Measurements from ENCODE around the gene BICDL2. TPM values are rescaled to one million over a fixed set of nuclear protein-coding genes. Genes with fewer than 3 reads are reported as not detected.
A peak's percentile ranks its signal among the peaks of the same experiment; 100 is the strongest.

BICDL2 gene
- total RNA-seq, 1 donor from 2014 or later = not detected

DNA sequence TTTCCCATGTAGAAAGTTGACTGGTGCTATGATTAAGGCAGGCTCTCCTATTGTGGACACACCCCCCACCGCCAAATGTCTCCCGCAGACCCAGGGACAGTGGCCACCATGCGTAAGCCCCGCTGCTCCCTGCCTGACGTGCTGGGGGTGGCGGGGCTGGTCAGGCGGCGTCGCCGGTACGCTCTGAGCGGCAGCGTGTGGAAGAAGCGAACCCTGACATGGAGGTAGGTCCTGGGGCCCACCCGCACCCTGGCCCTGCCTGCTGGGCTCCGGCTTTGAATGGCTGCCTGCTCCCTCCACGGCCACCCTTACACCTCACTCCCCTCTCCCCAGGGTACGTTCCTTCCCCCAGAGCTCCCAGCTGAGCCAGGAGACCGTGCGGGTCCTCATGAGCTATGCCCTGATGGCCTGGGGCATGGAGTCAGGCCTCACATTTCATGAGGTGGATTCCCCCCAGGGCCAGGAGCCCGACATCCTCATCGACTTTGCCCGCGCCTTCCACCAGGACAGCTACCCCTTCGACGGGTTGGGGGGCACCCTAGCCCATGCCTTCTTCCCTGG, 13.3 kb upstream of the BICDL2 start:
- DNase-seq (ENCODE audit: low read depth in 2 of 2) = no peak

- DNase-seq (ENCODE audit: low read depth in 2 of 2) = no peak
These were observed 10.6 kb upstream of the BICDL2 start for GRCh38 chr16:3047387-3047720.

- DNase-seq (ENCODE audit: low read depth in 2 of 2) = no peak
These were observed 10.1 kb upstream of the BICDL2 start for GRCh38 chr16:3046641-3047386.

DNA sequence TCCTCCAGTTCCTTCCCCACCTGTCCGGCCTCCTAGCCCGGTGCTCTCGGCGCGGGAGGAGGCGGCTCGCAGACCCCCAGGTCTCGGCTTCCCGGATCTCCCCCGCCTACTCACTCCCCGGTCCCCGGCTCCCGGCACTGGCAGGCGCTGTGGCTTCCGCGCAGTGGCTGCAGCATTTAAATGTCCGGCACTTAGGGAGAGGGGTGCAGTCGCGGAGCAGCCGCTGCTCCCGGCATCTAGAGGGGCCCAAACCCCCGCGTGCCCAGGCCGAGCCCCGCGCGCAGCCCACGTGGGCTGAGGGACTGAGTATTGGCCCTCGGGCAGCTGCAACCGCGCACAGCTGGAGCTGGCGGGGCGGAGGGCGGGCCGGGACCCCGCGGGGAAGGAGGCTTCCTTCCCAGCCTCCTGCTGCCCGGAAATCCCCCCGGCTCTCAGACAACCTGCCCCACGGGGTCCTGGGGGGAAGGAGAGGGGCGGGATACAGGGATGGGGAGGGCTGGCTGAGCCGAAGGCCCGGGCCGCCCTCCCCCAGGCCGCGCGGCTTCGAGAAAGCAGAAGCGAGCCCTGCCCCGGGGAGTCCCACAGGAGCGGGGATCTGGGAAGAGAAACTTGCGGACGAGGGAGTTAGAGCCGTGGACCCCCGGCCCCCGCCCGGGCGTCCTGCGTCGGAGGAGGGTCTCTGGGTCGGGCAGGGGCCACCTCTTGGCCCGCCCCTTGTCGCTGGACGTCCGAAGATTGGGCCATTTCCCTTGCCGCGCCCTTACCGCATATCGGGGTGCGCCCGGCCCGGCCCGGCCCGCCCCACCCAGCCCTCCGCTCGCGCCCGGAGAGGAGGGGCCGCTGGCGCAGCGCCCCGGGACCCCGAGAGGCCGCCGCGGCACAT, 9.3 kb upstream of the BICDL2 start, which contains the start of gene MMP25:
TSS of gene MMP25 (plus strand) at position 804 of the 883 bp plus-strand sequence. CDS start 357 bp downstream, outside the sequence.
- no peak for DNase-seq (ENCODE audit: low read depth in 2 of 2)

GRCh38 chr16:3044708-3045107, 8.0 kb upstream of the BICDL2 start:
- DNase-seq (ENCODE audit: low read depth in 2 of 2) = no peak

GRCh38 chr16:3042376-3042775, 5.6 kb upstream of the BICDL2 start:
- DNase-seq (ENCODE audit: low read depth in 2 of 2) = no peak

DNA sequence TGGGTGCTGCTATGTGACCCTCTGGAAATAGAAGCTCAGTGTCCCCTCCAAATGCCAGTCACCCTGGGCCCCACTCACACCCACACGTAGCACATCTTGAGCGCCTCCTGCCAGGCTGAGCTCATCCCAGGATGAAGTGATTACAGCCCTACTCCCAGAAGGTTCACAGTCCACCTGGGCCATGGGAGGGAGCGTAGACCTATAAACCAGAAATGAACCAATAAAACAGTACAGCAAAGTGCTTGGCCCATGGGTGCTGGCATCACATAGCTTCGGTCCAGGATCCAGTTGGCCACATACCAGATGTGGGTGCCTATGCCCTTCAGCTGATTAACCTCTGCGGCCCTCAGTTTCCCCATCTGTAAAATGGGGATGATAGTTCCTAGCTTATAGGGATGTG, 2.2 kb upstream of the BICDL2 start:
- DNase-seq (ENCODE audit: low read depth in 2 of 2) = no peak

DNA sequence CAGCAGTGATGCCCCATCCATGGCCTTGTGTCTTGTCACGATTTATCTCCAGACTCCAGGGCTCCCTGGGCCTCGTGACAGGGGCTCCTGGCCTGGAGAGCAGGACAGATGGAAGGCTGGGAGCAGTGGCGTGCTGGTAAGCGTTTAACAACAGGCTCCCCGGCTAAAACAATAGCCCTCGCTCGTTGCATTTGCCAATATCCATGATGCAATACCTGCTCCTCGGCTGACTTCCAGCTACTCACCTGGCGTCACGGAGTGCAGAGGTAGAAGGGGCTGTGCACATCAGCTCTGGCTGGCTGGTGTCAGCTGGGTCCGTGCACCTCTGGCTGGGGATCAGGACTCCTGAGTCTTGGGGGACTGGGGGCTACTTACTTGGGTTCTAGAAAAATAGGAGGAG, 1.5 kb upstream of the BICDL2 start:
- no peak for DNase-seq (ENCODE audit: low read depth in 2 of 2)

GRCh38 chr16:3035972-3036725, 595 bp downstream of the BICDL2 start:
- no peak for DNase-seq (ENCODE audit: low read depth in 2 of 2)

DNA sequence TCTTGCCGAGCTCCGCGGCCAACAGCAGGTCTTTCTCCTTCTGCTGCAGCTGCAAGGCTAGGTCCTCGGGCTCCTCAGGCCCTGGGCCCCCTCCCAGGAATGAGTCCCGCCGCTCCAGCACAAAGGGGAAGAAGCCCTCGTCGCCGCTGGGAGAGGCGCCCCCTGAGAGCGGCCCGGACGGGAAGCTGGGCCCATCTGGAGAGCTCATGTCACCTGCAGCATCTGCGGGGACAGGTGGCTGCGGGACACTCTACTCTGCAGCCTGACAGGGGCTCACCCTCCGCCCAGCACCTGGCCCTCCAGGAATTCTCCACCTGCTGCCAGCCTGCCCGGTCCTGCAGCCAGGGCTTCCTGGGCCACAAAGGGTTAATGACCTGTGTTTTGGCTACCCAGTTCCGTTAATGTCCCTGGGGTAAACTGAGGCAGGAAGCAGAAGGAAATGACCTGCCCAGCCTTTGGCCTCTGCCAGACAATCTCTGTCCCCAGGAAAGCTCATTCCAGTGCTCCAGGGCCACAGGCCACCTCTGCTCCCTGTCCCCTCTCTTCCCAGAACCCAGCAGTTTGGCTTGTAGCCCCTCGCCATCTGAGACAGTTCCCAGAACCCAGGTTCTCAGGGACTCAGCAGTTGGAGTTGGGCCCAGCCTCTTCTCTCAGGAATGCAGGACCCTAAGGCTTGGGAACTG, 1.3 kb downstream of the BICDL2 start:
- DNase-seq (ENCODE audit: low read depth in 2 of 2) = no peak

GRCh38 chr16:3032624-3033023, 4.1 kb downstream of the BICDL2 start:
- no peak for DNase-seq (ENCODE audit: low read depth in 2 of 2)

GRCh38 chr16:3030222-3031212, 6.2 kb downstream of the BICDL2 start:
- DNase-seq (ENCODE audit: low read depth in 2 of 2) = no peak

DNA sequence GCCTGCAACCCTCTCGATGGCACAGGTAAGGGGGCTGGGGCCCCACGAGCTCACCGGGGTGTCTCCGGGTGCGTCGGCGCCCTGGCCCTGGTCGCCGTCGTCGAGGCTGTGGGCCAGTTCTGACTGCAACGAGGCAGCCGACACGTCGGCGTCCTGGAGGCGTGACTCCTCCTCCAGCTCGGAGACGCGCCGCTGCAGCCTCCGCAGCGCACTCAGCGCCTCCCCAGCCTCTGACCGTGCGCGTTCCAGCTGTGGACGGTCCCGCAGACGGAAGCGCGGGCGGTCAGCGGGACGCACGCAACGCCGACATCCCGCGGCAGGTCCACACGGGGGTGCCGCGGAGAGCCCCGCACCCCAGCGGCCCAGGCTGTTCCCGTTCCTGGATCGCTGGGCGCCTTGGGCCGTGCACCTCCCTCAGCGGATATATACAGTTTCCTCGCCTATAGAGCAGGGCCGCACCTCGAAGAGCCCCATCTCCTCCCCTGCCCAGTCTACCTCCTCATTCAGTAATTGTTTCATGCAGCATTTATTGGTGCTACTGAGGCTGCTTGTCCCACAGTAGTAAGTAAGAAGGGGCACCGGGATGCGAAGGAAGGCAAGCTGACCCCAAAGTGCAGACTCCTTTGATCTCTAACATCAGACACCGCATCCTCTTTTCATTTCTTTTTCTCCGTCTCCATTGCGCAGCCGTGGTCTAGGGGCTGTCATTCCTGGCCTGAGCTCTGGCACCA, 7.1 kb downstream of the BICDL2 start:
- no peak for DNase-seq (ENCODE audit: low read depth in 2 of 2)

DNA sequence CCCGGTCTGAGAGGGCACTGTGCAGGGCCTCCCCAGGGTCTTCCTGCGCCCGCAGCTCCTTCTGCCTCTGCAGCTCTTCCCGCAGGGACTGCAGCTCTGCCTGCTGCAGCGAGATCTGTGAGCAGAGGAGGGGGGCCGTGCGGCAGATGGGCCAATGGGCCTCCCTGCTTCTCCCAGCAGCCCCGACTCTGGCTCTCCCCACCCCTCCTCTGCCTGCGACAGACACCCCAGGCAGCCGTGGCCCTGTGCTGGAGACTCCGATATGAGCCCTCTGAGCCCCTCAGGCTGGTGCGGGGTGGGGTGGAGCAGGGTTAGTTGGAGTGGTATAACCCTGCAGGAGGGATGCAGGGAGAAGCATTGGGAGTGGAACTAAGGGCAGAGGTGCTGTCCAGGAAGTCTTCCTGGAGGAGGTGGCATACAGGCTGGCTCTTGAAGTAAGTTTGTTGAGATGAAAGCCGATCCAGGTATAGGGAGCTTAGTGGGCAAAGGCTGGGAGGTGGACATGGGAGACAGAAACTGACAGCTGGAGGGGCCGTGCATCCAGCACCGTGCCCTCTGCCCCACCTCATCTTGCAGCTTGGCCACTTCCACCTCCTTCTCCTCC, 7.9 kb downstream of the BICDL2 start:
- no peak for DNase-seq (ENCODE audit: low read depth in 2 of 2)

GRCh38 chr16:3027983-3028715, 8.6 kb downstream of the BICDL2 start:
- peak; percentile 43 to 80 for DNase-seq (ENCODE audit: low read depth in 2 of 2)

- DNase-seq (ENCODE audit: low read depth in 2 of 2) = no peak
These were observed 9.3 kb downstream of the BICDL2 start for GRCh38 chr16:3027489-3027795.

DNA sequence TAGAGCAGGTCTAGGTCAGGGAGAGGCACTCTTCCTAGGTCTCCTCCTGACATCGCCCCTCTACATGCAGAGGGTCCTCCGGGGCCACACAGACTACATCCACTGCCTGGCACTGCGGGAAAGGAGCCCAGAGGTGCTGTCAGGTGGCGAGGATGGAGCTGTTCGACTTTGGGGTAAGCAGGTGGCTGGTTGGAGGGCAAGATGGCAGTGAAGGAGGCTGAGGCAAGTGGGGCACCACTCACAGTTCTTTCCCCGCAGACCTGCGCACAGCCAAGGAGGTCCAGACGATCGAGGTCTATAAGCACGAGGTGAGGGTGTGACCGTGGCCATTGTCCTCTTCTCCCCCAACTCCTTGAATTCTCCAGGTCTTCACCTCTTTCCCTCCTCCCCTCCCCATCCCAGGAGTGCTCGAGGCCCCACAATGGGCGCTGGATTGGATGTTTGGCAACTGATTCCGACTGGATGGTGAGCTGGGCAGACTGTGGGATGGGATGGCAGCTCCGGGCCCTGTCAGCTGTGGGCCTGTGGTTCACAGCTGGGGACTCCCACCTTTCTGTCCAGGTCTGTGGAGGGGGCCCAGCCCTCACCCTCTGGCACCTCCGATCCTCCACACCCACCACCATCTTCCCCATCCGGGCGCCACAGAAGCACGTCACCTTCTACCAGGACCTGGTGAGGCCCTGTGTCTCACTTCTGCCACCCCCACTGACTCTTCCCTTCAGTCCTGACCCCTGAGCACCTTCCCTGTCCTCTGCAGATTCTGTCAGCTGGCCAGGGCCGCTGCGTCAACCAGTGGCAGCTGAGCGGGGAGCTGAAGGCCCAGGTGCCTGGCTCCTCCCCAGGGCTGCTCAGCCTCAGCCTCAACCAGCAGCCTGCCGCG, 9.9 kb downstream of the BICDL2 start:
- no peak for DNase-seq (ENCODE audit: low read depth in 2 of 2)

All from dermis microvascular lymphatic vessel endothelial cell (primary cell).